Measurements from ENCODE around the gene MED22.

The MED22 gene

DNA sequence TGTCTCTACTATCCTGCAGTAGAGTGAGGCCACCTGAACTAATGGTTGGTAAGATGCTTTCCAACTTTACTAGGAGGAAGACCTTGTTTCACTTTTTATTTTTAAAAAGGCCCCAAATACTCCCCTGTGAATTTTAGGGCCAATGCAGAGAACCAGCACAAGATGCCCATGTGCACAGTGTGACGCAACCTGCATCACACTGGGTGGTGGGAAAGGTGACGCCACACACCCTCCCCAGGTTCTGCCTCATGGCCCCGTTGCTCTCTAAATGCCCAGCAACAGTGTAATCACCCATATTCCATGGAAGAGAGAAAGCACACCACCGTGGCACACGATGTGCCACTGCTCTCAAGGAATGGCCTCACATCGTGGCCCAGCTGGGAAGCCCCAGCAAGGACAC is 21.5 kb upstream of the MED22 start:
- H3K4me1 ChIP-seq (ENCODE audit: control insufficient read depth in 1 of 2, insufficient read depth in 1 of 2, low read depth in 1 of 2, low read length in 1 of 2): peaks cover 15 to 22% of the 10 kb centered on the region in 2 experiments
- TF ChIP-seq, protein P1, sequence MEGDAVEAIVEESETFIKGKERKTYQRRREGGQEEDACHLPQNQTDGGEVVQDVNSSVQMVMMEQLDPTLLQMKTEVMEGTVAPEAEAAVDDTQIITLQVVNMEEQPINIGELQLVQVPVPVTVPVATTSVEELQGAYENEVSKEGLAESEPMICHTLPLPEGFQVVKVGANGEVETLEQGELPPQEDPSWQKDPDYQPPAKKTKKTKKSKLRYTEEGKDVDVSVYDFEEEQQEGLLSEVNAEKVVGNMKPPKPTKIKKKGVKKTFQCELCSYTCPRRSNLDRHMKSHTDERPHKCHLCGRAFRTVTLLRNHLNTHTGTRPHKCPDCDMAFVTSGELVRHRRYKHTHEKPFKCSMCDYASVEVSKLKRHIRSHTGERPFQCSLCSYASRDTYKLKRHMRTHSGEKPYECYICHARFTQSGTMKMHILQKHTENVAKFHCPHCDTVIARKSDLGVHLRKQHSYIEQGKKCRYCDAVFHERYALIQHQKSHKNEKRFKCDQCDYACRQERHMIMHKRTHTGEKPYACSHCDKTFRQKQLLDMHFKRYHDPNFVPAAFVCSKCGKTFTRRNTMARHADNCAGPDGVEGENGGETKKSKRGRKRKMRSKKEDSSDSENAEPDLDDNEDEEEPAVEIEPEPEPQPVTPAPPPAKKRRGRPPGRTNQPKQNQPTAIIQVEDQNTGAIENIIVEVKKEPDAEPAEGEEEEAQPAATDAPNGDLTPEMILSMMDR (IDR thresholded peaks at IDR 0.05): no peak
- no peak overlapping the region for H3K4me3 ChIP-seq (ENCODE audit: low read depth in 1 of 2, low read length in 1 of 2)
- H3K9me3 ChIP-seq: no peaks in the 10 kb centered on the region
- H3K27ac ChIP-seq: no peak overlapping the region
- no peaks in the 10 kb centered on the region for H3K27me3 ChIP-seq
- peaks cover 44% of the 10 kb centered on the region for H3K36me3 ChIP-seq

DNA sequence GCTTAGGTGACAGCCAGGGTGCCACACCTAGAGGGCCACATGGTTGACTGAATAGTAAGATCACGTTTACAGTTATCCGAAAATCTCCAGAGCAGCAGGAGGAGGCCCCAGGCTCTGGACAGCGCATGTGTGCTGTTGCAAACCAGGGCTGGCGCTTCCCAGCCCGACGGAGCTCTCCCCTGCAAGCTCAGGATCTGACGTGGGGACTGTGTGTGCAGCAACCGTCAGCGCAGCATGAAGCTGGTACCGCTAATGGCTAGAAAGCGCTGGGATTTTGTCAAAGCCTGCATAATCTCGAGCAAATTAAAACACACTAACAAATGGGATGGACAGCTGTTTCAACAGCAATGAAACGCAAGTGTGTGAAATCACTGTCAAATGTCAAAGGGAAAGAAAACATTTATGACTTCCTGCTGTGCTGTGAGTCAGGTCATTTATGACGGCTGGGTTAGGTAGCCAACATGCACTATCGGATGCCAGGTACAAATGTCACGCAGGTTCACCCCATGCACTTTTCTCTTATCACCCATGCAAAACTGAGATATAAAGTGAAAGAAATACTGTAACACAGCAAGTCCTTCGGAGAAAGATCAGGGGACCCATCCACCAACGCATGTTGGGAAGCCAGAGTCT is 20.4 kb upstream of the MED22 start:
- Histone ChIP-seq H3K4me1 (ENCODE audit: control insufficient read depth in 1 of 2, insufficient read depth in 1 of 2, low read depth in 1 of 2, low read length in 1 of 2) (peaks cover 9 to 16% of the 10 kb centered on the region in 2 experiments), H3K27ac (no peak overlapping the region), H3K36me3 (peaks cover 54% of the 10 kb centered on the region), H3K9me3 (no peaks in the 10 kb centered on the region), H3K4me3 (ENCODE audit: low read depth in 1 of 2, low read length in 1 of 2) (no peak overlapping the region), H3K27me3 (no peaks in the 10 kb centered on the region)
- TF ChIP-seq, protein P1 (IDR thresholded peaks at IDR 0.05): no peak

DNA sequence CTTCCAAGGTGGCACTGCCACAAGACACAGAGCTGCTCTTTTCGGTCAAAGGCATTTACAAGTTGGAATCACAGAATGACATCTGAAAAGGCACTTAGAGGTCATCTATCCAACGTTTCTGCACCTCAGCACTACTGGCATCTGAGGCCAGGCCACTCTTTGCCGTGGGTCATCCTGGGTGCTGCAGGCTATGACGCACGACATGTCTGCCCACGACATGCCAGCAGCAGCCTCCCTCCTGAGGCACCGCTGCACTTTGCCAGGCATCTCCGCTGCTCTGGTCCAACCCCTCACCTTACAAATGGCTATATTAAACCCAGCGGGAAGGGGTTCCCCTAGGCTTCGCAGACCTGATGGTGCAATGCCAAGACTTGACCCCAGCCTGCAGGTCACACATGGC is 19.8 kb upstream of the MED22 start:
- no peak overlapping the region for H3K4me3 ChIP-seq (ENCODE audit: low read depth in 1 of 2, low read length in 1 of 2)
- no peaks in the 10 kb centered on the region for H3K9me3 ChIP-seq
- TF ChIP-seq, protein P1 (IDR thresholded peaks at IDR 0.05): no peak
- peaks cover 54% of the 10 kb centered on the region for H3K36me3 ChIP-seq
- H3K4me1 ChIP-seq (ENCODE audit: control insufficient read depth in 1 of 2, insufficient read depth in 1 of 2, low read depth in 1 of 2, low read length in 1 of 2): peaks cover 9 to 16% of the 10 kb centered on the region in 2 experiments
- no peak overlapping the region for H3K27ac ChIP-seq
- H3K27me3 ChIP-seq: no peaks in the 10 kb centered on the region

DNA sequence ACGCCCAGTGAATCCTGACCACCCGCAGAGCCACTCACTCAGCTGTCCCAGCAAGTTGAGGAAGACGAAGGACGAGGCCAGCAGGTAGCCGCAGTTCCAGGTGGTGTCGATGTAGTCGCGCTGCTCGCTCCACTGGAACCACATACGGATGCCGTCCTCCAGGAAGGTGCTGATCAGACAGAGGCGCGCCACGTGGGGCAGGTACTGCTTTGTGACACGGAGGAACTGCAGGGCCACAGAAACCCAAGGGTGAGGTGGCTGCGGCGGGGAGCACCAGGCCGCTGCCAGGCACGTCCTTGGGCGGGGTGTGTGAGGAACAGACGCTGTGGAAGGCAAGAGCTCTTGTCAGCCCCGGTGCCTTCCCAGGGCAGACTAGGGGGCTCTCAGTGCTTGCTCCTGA is 19.3 kb upstream of the MED22 start:
- peaks cover 9 to 16% of the 10 kb centered on the region in 2 experiments for H3K4me1 ChIP-seq (ENCODE audit: control insufficient read depth in 1 of 2, insufficient read depth in 1 of 2, low read depth in 1 of 2, low read length in 1 of 2)
- H3K4me3 ChIP-seq (ENCODE audit: low read depth in 1 of 2, low read length in 1 of 2): no peak overlapping the region
- H3K27me3 ChIP-seq: no peaks in the 10 kb centered on the region
- H3K9me3 ChIP-seq: no peaks in the 10 kb centered on the region
- H3K36me3 ChIP-seq: peaks cover 59% of the 10 kb centered on the region
- TF ChIP-seq, protein P1 (IDR thresholded peaks at IDR 0.05): no peak
- H3K27ac ChIP-seq: no peak overlapping the region

DNA sequence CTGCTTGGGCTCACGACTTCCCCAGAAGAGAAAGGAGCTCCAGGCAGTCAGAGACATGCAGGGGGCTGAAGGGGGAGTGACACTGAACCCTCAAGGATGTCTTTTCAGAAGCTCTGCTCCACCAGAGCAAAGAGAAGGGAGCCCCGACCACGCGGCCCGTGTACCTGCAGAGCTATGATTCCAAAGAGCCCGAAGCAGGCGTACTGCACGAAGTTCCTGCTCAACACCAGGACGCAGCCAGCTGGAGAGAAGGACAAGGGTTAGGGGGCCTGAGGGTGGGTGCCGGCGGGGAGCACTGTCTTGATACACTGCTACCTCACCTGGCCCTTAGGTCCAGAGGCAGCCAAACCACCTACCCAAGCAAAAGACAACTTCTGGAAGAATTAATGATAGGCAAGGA is 18.5 kb upstream of the MED22 start:
- peaks cover 3 to 9% of the 10 kb centered on the region in 2 experiments for H3K4me1 ChIP-seq (ENCODE audit: control insufficient read depth in 1 of 2, insufficient read depth in 1 of 2, low read depth in 1 of 2, low read length in 1 of 2)
- H3K36me3 ChIP-seq: peaks cover 67% of the 10 kb centered on the region

More for the DNA sequence above, 18.5 kb upstream of the MED22 start:
- no peaks in the 10 kb centered on the region for H3K9me3 ChIP-seq
- no peak overlapping the region for H3K27ac ChIP-seq
- H3K27me3 ChIP-seq: no peaks in the 10 kb centered on the region
- H3K4me3 ChIP-seq (ENCODE audit: low read depth in 1 of 2, low read length in 1 of 2): no peak overlapping the region
- TF ChIP-seq, protein P1 (IDR thresholded peaks at IDR 0.05): no peak
